K562 (cell line): Measurements from ENCODE around the gene PPM1E. TPM values are rescaled to one million over a fixed set of nuclear protein-coding genes. Genes with fewer than 3 reads are reported as not detected.

ENCODE experiments used
- ATAC-seq: fragments of 200-7000 bp; cut with Tn5 transposase; 3 replicates; pipeline ENCODE4 v1.9.1; 2020; ENCODE audit warnings: moderate library complexity
- BruUV-seq: library from RNA; stranded (reverse); fragments of 400-500 nt; replicated peaks from 2 replicates; lab custom pipeline; 2021; lab: Mats Ljungman, UMichigan
- CTCF ChIA-PET: fragments of 300-600 bp; formaldehyde crosslinking; extraction: SDS; loops from one replicate; lab custom pipeline; 2021; ENCODE audit warnings: low intra/inter-chr PET ratio; lab: Yijun Ruan, JAX
- POLR2A ChIA-PET: fragments of 300-600, 350-650 bp; sonication (Branson Sonifier 250); formaldehyde crosslinking; extraction: SDS; loops from one replicate; lab custom pipeline; 2021; ENCODE audit warnings: antibody characterized with exemption, inconsistent platforms; lab: Yijun Ruan, JAX
- DNase-seq, 4 experiments: peaks; one replicate each; pipeline versions ENCODE4 v3.0.0 to v3.0.0-alpha.2; 2011 to 2018; ENCODE audit warnings: low spot score in 3 of 4, mixed read lengths in 3 of 4; ENCODE audit errors: extremely low read depth in 1 of 4
- FAIRE-seq: peaks from 2 replicates; lab custom pipeline; 2011; peaks lifted over from hg19 to GRCh38; lab: Jason Lieb, UNC
- H2AFZ ChIP-seq: 2 replicates; pipeline ENCODE4 v1.6.0; 2011; ENCODE audit warnings: low read depth, low read length, control low read depth, inconsistent platforms
- H3K27ac ChIP-seq: fragments of 200-600 bp; 3 replicates; pipeline ENCODE4 v1.8.0; 2011; ENCODE audit warnings: low read depth, mild to moderate bottlenecking, control low read depth, inconsistent platforms, low read length, moderate library complexity, mixed read lengths; ENCODE audit errors: extremely low read depth
- H3K27me3 ChIP-seq, 2 experiments: fragments of 300-600 bp in 1 of 2; 2 replicates in 1 of 2; 3 replicates in 1 of 2; pipeline versions ENCODE4 v1.6.0 to v1.8.0; 2011; ENCODE audit warnings: inconsistent platforms in 2 of 2, low read length in 2 of 2, mild to moderate bottlenecking in 1 of 2, mixed read lengths in 1 of 2, moderate library complexity in 1 of 2; ENCODE audit not compliant: control insufficient read depth in 2 of 2, insufficient read depth in 2 of 2
- H3K36me3 ChIP-seq: fragments of 300-600 bp; 3 replicates; pipeline ENCODE4 v1.8.0; 2011; ENCODE audit warnings: mild to moderate bottlenecking, low read length, inconsistent platforms; ENCODE audit not compliant: control insufficient read depth, insufficient read depth
- H3K4me1 ChIP-seq, 2 experiments: fragments of 200-600 bp in 1 of 2; replicated peaks in 1 of 2; 2 replicates in 1 of 2; 3 replicates in 1 of 2; pipeline versions ENCODE4 v1.5.1 to v1.8.0; 2011; ENCODE audit warnings: inconsistent platforms in 2 of 2, low read length in 2 of 2, mild to moderate bottlenecking in 1 of 2, mixed read lengths in 1 of 2, moderate library complexity in 1 of 2; ENCODE audit not compliant: control insufficient read depth in 2 of 2, insufficient read depth in 2 of 2
- H3K4me2 ChIP-seq: 2 replicates; pipeline ENCODE4 v1.6.1; 2011; ENCODE audit warnings: low read length, control low read depth, inconsistent platforms, mixed read lengths; ENCODE audit not compliant: insufficient read depth
- H3K4me3 ChIP-seq: fragments of 200-600 bp; sonication (generic), shearing (Covaris generic); 2 replicates; pipeline ENCODE4 v1.5.1; 2016; ENCODE audit warnings: control low read depth, inconsistent platforms
- H3K79me2 ChIP-seq: fragments of 200-600 bp; 3 replicates; pipeline ENCODE4 v1.8.0; 2011; ENCODE audit warnings: low read length, inconsistent platforms; ENCODE audit not compliant: control insufficient read depth, insufficient read depth
- H3K9ac ChIP-seq, 2 experiments: 2 replicates each; pipeline versions ENCODE4 v1.6.0 to v1.6.1; 2011; ENCODE audit warnings: low read depth in 2 of 2, low read length in 2 of 2, control low read depth in 1 of 2, inconsistent platforms in 1 of 2, mild to moderate bottlenecking in 1 of 2, mixed read lengths in 1 of 2; ENCODE audit not compliant: insufficient read depth in 1 of 2
- H3K9me1 ChIP-seq: one replicate; pipeline ENCODE4 v1.6.0; 2011; ENCODE audit warnings: inconsistent platforms, mild to moderate bottlenecking, low read length, moderate library complexity; ENCODE audit not compliant: control insufficient read depth, insufficient read depth
- H3K9me3 ChIP-seq: replicated peaks from 2 replicates; pipeline ENCODE4 v1.5.1; 2011; ENCODE audit warnings: low read depth, low read length, inconsistent platforms; ENCODE audit not compliant: control insufficient read depth, insufficient read depth
- H4K20me1 ChIP-seq: replicated peaks from 2 replicates; pipeline ENCODE4 v1.6.1; 2011; ENCODE audit warnings: low read length, inconsistent platforms, mixed read lengths; ENCODE audit not compliant: control insufficient read depth, insufficient read depth
- ELF1 ChIP-seq: fragments of 200-800 bp; sonication (Bioruptor generic); IDR thresholded peaks from 2 replicates; pipeline ENCODE4 v1.6.1; 2016; ENCODE audit warnings: missing genetic modification characterization, missing compliant biosample characterization
- GABPB1 ChIP-seq: sonication (generic); formaldehyde crosslinking; IDR thresholded peaks from 2 replicates; pipeline ENCODE4 v1.8.0; 2022; ENCODE audit warnings: mild to moderate bottlenecking, missing genetic modification reagents
- LCOR ChIP-seq: sonication (generic); formaldehyde crosslinking; IDR thresholded peaks from 2 replicates; pipeline ENCODE4 v1.8.0; 2022; ENCODE audit warnings: mild to moderate bottlenecking, missing genetic modification reagents
- ZBED1 ChIP-seq: IDR thresholded peaks from 2 replicates; pipeline ENCODE4 v1.6.1; 2014
- ZNF699 ChIP-seq: fragments of 250-450 bp; sonication (Bioruptor Pico); IDR thresholded peaks from 2 replicates; pipeline ENCODE4 v1.8.0; 2021; ENCODE audit warnings: mild to moderate bottlenecking, moderate library complexity; ENCODE audit not compliant: insufficient replicate concordance
- WGBS: fragments of 100-300 bp; shearing (Covaris generic); methylation state at CpG from one replicate; pipeline ENCODE4 v1.1.6; 2016; ENCODE audit warnings: low coverage, mixed read lengths; ENCODE audit not compliant: insufficient coverage; ENCODE audit errors: missing lambda C conversion rate; 5-methylcytosine and 5-hydroxymethylcytosine counted together
- in situ Hi-C: fragments of 300-500 bp; cut with MboI; formaldehyde crosslinking; loops from 4 replicates; pipeline ENCODE4 v1.15.0; 2018; ENCODE audit warnings: inconsistent platforms, mixed read lengths
- intact Hi-C: fragments of 100-400 bp; cut with micrococcal nuclease; formaldehyde crosslinking; loops from 2 replicates; pipeline ENCODE4 v1.14.2; 2022
- polyA plus RNA-seq, 8 experiments: library from polyadenylated mRNA; depleted of rRNA in 4 of 8; stranded (reverse) in 5 of 8; unstranded in 3 of 8; fragments of >200 nt; fragmentation: Nextera tagmentation in 2 of 8; fragmentation: Illumina TruSeq in 1 of 8; extraction: Ambion mirVana in 2 of 8; extraction: Trizol in 1 of 8; gene quantifications; 2 replicates each; pipeline versions ENCODE4 v1.2.1 to v1.2.3, GENCODE V29; 2011 to 2014; ENCODE audit warnings: inconsistent platforms in 1 of 8, missing spikeins in 1 of 8
- total RNA-seq, 7 experiments: library from RNA; depleted of rRNA in 6 of 7; stranded (reverse); fragments of >200 nt in 6 of 7; fragmentation: Illumina TruSeq in 2 of 7; extraction: Trizol in 2 of 7; gene quantifications; 2 replicates each; pipeline versions ENCODE4 v1.2.1 to v1.2.3, GENCODE V29; 2011 to 2021; ENCODE audit warnings: low replicate concordance in 1 of 7

PPM1E gene
- total and polyA plus RNA-seq, 9 of the 15 experiments (the other 6 are each of a cell fraction or from before 2014, with no cell fraction given) = 1.0 to 5.7 (median 4.7) TPM

DNA sequence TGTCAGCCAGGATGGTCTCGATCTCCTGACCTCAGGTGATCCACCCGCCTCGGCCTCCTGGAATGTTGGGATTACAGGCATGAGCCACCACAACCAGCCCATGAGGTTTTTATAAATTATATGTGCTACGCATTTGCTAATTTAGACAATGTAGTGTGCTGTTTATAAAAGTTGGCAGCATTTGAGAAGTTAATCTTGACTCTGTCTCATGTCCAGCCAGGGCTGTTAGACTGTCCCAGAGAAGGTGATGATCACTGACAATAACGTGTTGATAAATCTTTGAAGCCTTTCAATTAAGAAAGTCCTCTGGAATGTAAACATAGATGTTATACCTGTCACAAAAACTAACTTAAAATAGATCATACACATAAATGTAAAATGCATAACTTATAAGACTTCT, 82.0 kb downstream of the PPM1E start:
- Histone ChIP-seq H3K36me3 (no peaks in the 10 kb centered on the region), H3K79me2 (no peaks in the 10 kb centered on the region), H3K9me1 (no peaks in the 10 kb centered on the region), H4K20me1 (no peaks in the 10 kb centered on the region), H3K9me3 (no peaks in the 10 kb centered on the region), H3K27me3 (no peaks in the 10 kb centered on the region), H3K4me1 (no peaks in the 10 kb centered on the region), H3K4me2 (no peak overlapping the region), H3K4me3 (no peak overlapping the region), H3K9ac (no peak overlapping the region), H2AFZ (no peak overlapping the region), H3K27ac (no peak overlapping the region)
- TF ChIP-seq ZNF699 (no peak), GABPB1 (CRISPR knock-in tag) (no peak)
- FAIRE-seq (no peak), DNase-seq (no peak), ATAC-seq (no peak)
- POLR2A ChIA-PET = no interaction called here
- WGBS = 66% methylated on average over 5 of the region's 5 CpGs
- CTCF ChIA-PET = no interaction called here
- BruUV-seq = no TSS peak
- in situ Hi-C loops (no loop called here), intact Hi-C loops (no loop called here)

DNA sequence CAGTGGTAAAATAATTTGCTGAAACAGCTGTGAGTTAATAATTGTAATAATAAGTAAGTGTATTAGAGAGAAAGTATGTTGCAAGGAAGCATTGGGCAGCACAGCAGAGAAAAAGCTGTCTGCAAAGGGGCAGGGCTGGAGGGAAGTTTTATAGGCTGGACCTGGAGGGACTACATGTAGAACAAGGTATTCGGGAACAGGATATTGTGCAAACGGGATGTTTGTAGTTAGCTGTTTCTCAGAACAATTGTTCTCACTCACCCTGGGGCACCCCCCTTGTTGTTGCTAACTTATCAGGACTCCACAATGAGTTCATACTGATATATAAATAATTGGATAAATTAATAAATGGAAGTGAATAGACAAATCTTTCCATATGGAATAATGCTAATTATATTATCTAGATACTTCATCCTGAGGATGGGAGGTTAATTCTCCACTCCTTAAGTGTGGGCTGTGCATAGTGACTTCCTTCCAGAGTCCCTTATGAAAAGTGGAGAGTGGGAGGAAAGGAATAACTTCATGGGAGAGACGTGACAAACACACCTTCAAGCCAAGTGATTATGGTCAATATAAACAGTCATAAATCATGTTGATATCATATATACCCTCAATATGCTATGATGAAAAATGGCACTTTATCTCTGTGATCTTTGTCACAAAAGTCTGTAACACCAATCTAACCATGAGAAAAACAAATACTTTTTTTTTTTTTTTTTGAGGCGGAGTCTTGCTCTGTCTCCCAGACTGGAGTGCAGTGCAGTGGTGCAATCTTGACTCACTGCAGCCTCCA, 85.4 kb downstream of the PPM1E start:
- FAIRE-seq (no peak), DNase-seq (no peak), ATAC-seq (no peak)
- H2AFZ ChIP-seq = no peak overlapping the region
- ChIA-PET CTCF (no interaction called here), POLR2A (interaction anchor here (0.5 to 1.0 kb wide), 2 partner anchors 10 to 239 kb away, joined by 3 to 4 read pairs; no protein-coding TSS in a partner anchor)
- H3K36me3 ChIP-seq = no peaks in the 10 kb centered on the region
- no peak overlapping the region for H3K27ac ChIP-seq
- H4K20me1 ChIP-seq = no peaks in the 10 kb centered on the region
- H3K9me1 ChIP-seq = no peaks in the 10 kb centered on the region
- H3K79me2 ChIP-seq = no peaks in the 10 kb centered on the region
- H3K4me3 ChIP-seq = no peak overlapping the region
- BruUV-seq = no TSS peak
- H3K4me2 ChIP-seq = no peak overlapping the region
- in situ Hi-C loops (no loop called here), intact Hi-C loops (no loop called here)
- no peaks in the 10 kb centered on the region for H3K27me3 ChIP-seq
- no peaks in the 10 kb centered on the region; a peak in 1 of 5 replicates for H3K4me1 ChIP-seq
- H3K9ac ChIP-seq = no peak overlapping the region
- 16% methylated on average over 3 of the region's 4 CpGs for WGBS
- no peak for TF ChIP-seq LCOR (CRISPR knock-in tag)
- no peak for TF ChIP-seq ZBED1
- no peak for TF ChIP-seq ELF1 (tag)
- no peaks in the 10 kb centered on the region for H3K9me3 ChIP-seq
